Gastroesophageal sphincter (tissue), 4 donors: ENCODE data around the gene NPLOC4. TPM values are rescaled to one million over a fixed set of nuclear protein-coding genes. Genes with fewer than 3 reads are reported as not detected.
"Not testable (repeated sequence)": the region's sequence is repeated elsewhere in the genome, so short reads cannot be mapped to it uniquely, and the experiment has no call there.

Experiments used
- ATAC-seq: fragments of 150-250 bp; one replicate; pipeline ENCODE4 v1.9.1; 2016; ENCODE audit warnings: mild to moderate bottlenecking, moderate library complexity
- H3K27ac ChIP-seq, 4 donors: fragments of 200-600 bp; sonication (generic) in 3 of 4; 1 replicate in 3 of 4; 2 replicates in 1 of 4; pipeline ENCODE4 v1.5.1; 2016 to 2019
- H3K27me3 ChIP-seq: fragments of 200-600 bp; sonication (generic); one replicate; pipeline ENCODE4 v1.5.1; 2019
- H3K36me3 ChIP-seq, 2 donors: fragments of 200-600 bp; sonication (generic); one replicate each; pipeline ENCODE4 v1.5.1; 2019; ENCODE audit warnings: control low read depth in 1 of 2
- H3K4me1 ChIP-seq, 3 donors: fragments of 200-600 bp; sonication (generic); 1 replicate in 2 of 3; 2 replicates in 1 of 3; pipeline ENCODE4 v1.5.1; 2016 to 2019; ENCODE audit warnings: control low read depth in 2 of 3
- H3K4me3 ChIP-seq, 2 donors: fragments of 200-600 bp; sonication (generic); one replicate each; pipeline ENCODE4 v1.5.1; 2019; ENCODE audit warnings: mild to moderate bottlenecking in 1 of 2, moderate library complexity in 1 of 2
- H3K9me3 ChIP-seq, 3 donors: fragments of 200-600 bp; sonication (generic); one replicate each; pipeline ENCODE4 v1.5.1; 2017 to 2019; ENCODE audit warnings: control low read depth in 2 of 3
- EP300 ChIP-seq: sonication (generic); formaldehyde crosslinking; IDR thresholded peaks from one replicate; pipeline ENCODE4 v1.6.1; 2017; ENCODE audit warnings: antibody characterized with exemption, mild to moderate bottlenecking
- POLR2A ChIP-seq, 2 donors: fragments of 450-650 bp; IDR thresholded peaks; one replicate each; pipeline ENCODE4 v1.6.1; 2017; ENCODE audit warnings: antibody characterized with exemption in 2 of 2, mild to moderate bottlenecking in 2 of 2, moderate library complexity in 1 of 2
- POLR2AphosphoS5 ChIP-seq: sonication (generic); formaldehyde crosslinking; IDR thresholded peaks from one replicate; pipeline ENCODE4 v1.6.1; 2017; ENCODE audit warnings: antibody characterized with exemption
- WGBS, 2 donors: methylation state at CpG; one replicate each; pipeline ENCODE4 v1.1.5; 2018; ENCODE audit warnings: low coverage in 1 of 2; 5-methylcytosine and 5-hydroxymethylcytosine counted together
- total RNA-seq, 4 donors: library from RNA; depleted of rRNA; stranded (reverse); fragments of >200 nt; gene quantifications; one replicate each; pipeline ENCODE4 v1.1.0, GENCODE V29; 2016
- TF ChIP-seq, protein P1 (sequence below), 4 experiments: fragments of 200-600 bp in 2 of 4; fragments of 450-650 bp in 2 of 4; sonication (generic) in 1 of 4; IDR thresholded peaks; one replicate each; pipeline ENCODE4 v1.5.1; 2017 to 2019; ENCODE audit warnings: antibody characterized with exemption in 4 of 4, mild to moderate bottlenecking in 2 of 4, moderate library complexity in 2 of 4

Gene NPLOC4
- total RNA-seq, 4 donors from 2014 or later, result 49.5 to 83.8 (median 58.0) TPM

DNA sequence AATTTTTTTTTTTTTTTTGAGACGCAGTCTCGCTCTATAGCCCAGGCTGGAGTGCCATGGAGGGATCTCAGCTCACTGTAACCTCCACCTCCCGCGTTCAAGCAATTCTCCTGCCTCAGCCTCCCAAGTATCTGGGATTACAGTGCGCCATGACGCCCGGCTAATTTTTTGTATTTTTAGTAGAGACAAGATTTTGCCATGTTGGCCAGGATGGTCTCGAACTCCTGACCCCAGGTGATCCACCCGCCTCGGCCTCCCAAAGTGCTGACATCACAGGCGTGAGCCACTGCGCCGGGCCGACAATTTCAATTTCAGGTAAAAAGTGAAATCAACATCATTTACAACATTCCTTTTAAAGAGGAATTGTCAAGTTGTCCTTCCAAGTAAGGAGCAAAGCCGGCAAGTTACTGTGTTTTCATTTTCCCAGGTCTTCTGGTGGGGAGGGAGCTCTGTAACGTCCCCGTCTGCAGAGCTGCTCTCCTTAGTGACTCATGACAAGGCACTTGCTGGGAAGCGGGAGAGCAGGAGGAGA lies 873 bp downstream of the NPLOC4 start:
- H3K27me3 ChIP-seq, result no peaks in the 10 kb centered on the region
- peak overlapping the region; percentile 77 to 96 (median 92) for H3K27ac ChIP-seq
- no peak for ATAC-seq
- peaks cover 3 to 43% (median 13%) of the 10 kb centered on the region in 3 donors for H3K4me1 ChIP-seq
- no peak for TF ChIP-seq POLR2A (IDR thresholded peaks at IDR 0.05)
- TF ChIP-seq, protein P1, sequence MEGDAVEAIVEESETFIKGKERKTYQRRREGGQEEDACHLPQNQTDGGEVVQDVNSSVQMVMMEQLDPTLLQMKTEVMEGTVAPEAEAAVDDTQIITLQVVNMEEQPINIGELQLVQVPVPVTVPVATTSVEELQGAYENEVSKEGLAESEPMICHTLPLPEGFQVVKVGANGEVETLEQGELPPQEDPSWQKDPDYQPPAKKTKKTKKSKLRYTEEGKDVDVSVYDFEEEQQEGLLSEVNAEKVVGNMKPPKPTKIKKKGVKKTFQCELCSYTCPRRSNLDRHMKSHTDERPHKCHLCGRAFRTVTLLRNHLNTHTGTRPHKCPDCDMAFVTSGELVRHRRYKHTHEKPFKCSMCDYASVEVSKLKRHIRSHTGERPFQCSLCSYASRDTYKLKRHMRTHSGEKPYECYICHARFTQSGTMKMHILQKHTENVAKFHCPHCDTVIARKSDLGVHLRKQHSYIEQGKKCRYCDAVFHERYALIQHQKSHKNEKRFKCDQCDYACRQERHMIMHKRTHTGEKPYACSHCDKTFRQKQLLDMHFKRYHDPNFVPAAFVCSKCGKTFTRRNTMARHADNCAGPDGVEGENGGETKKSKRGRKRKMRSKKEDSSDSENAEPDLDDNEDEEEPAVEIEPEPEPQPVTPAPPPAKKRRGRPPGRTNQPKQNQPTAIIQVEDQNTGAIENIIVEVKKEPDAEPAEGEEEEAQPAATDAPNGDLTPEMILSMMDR (IDR thresholded peaks at IDR 0.05), result no peak
- no peak for TF ChIP-seq POLR2AphosphoS5
- TF ChIP-seq EP300, result no peak
- H3K4me3 ChIP-seq, result peak overlapping the region; percentile 73 to 75
- H3K9me3 ChIP-seq, result no peaks in the 10 kb centered on the region
- H3K36me3 ChIP-seq, result no peaks in the 10 kb centered on the region
- WGBS, 2 donors, result 22 to 40% methylated on average over 1 to 16 of the region's 18 CpGs

DNA sequence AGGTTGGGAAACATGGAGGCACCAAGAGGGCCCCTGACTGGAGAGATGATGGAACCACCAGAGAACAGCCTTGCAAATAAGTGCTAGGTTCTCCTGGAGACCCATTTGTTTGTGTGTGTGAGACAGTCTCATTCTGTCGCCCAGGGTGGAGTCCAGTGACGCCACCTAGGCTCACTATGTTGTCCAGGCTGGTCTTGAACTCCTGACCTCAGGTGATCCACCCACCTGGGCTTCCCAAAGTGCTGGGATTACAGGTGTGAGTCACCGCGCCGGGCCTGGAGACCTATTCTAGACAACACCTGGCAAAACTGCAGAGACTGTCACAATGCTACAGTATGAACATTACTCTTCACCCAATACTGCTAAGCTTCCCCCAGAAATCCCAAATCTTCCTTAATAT lies 1.5 kb downstream of the NPLOC4 start:
- TF ChIP-seq POLR2AphosphoS5 (no peak), POLR2A (IDR thresholded peaks at IDR 0.05) (no peak), EP300 (no peak)
- TF ChIP-seq, protein P1 (IDR thresholded peaks at IDR 0.05), result no peak
- peaks cover 3 to 43% (median 13%) of the 10 kb centered on the region in 3 donors for H3K4me1 ChIP-seq
- H3K27me3 ChIP-seq, result no peaks in the 10 kb centered on the region
- H3K9me3 ChIP-seq, result no peaks in the 10 kb centered on the region
- ATAC-seq, result no peak
- no peaks in the 10 kb centered on the region for H3K36me3 ChIP-seq
- peak overlapping the region in 1 of 4 donors; percentile 90 for H3K27ac ChIP-seq
- 100% methylated on average over 2 of the region's 5 CpGs; no CpG with 5 or more reads in 1 of the 2 donors for WGBS, 2 donors
- H3K4me3 ChIP-seq, result peak overlapping the region in 1 of 2 donors; percentile 75

DNA sequence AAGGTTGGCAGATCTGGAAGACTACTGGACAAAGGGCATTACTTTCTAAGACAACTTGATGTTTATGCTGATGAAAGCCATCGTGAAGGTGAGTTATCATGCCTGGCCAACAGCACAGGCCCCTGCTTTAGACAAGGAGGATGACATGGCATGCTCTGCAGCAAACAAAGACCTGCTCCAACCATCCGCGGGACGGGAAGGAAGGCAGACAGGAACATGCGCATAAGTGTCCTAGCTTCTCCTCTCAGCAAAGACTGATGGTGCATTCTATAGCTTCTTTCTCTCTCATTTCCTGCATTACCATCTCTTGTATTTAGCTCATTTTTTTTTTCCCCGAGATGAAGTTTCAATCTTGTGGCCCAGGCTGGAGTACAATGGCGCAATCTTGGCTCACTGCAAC lies 5.4 kb downstream of the NPLOC4 start:
- WGBS, 2 donors, result 83 to 94% methylated on average over 1 to 7 of the region's 7 CpGs
- no peak for TF ChIP-seq EP300
- TF ChIP-seq POLR2A (IDR thresholded peaks at IDR 0.05), result no peak
- TF ChIP-seq, protein P1 (IDR thresholded peaks at IDR 0.05), result no peak
- no peak for TF ChIP-seq POLR2AphosphoS5
- Histone ChIP-seq H3K27ac (no peak overlapping the region), H3K9me3 (no peaks in the 10 kb centered on the region), H3K27me3 (no peaks in the 10 kb centered on the region), H3K4me3 (no peak overlapping the region), H3K36me3 (peaks cover 0 to 34% of the 10 kb centered on the region in 2 donors), H3K4me1 (peaks cover 3 to 35% (median 10%) of the 10 kb centered on the region in 3 donors)
- no peak for ATAC-seq

DNA sequence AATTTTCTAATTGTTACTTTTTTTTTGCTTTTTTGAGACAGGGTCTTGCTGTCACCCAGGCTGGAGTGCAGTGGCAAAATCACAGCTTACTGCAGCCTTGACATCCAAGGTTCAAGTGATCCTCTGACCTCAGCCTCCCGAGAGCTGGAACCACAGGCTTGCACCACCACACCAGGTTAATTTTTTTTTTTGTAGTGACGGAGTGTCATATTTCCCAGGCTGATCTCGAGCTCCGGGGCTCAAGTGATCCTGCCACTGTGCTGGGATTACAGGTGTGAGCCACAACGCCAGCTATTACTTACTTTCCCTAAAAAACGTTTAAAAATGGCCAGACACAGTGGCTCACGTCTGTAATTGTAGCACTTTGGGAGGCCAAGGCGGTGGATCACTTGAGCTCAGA lies 6.6 kb downstream of the NPLOC4 start:
- H3K4me3 ChIP-seq, result no peak overlapping the region
- no peaks in the 10 kb centered on the region for H3K27me3 ChIP-seq
- WGBS, 2 donors, result 40 to 82% methylated on average over 1 to 8 of the region's 8 CpGs
- H3K36me3 ChIP-seq, result peaks cover 0 to 46% of the 10 kb centered on the region in 2 donors
- no peak for TF ChIP-seq EP300
- TF ChIP-seq, protein P1 (IDR thresholded peaks at IDR 0.05), result no peak
- no peak for TF ChIP-seq POLR2A (IDR thresholded peaks at IDR 0.05)
- TF ChIP-seq POLR2AphosphoS5, result no peak
- no peak for ATAC-seq
- no peaks in the 10 kb centered on the region for H3K9me3 ChIP-seq
- H3K27ac ChIP-seq, result no peak overlapping the region
- peaks cover 0 to 23% (median 2%) of the 10 kb centered on the region in 3 donors for H3K4me1 ChIP-seq

DNA sequence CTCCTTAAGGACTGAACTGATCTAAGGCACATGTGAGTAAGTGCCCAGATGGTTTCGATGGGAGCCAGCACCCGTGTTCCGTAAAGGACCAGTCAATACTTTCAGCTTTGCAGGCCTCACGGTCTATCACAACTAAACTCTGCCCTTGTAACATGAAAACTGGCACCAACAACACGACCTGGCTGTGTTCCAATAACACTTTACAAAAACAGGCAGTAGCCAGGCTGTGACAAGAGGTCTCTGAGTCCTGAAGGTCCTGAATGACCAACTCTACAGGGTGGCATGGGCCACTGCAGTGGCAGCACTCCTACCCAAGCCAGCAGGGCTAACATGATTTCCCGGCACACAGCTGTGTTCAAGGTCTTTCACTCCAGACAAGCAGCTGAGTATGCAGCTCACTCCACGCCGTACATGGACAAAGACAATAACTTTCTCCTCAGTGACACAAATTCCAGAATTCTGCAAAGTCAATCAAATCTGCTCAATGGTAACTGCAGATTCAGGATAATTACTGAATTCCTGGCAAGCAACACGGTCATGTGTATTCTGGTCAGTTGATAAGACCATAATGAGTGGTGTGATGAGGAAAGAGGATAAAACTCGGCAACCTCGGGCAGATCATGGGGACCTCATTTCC lies 15.3 kb downstream of the NPLOC4 start:
- ATAC-seq, result no peak

DNA sequence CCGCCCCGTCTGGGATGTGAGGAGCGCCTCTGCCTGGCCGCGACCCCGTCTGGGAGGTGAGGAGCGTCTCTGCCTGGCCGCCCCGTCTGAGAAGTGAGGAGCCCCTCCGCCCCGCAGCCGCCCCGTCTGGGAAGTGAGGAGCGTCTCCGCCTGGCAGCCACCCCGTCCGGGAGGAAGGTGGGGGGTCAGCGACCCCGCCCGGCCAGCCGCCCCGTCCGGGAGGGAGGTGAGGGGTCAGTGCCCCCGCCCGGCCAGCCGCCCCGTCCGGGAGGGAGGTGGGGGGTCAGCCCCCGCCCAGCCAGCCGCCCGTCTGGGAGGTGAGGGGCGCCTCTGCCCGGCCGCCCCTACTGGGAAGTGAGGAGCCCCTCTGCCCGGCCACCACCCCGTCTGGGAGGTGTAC lies 18.6 kb downstream of the NPLOC4 start:
- not testable (repeated sequence) for H3K9me3 ChIP-seq, H3K27me3 ChIP-seq, H3K27ac ChIP-seq, ATAC-seq, H3K4me3 ChIP-seq
- peaks cover 0 to 32% (median 5%) of the 10 kb centered on the region in 3 donors for H3K4me1 ChIP-seq
- H3K36me3 ChIP-seq, result peaks cover 0 to 88% of the 10 kb centered on the region in 2 donors
- no CpG with 5 or more reads among the region's 36 CpGs for WGBS, 2 donors

More for the DNA sequence above, 15.3 kb downstream of the NPLOC4 start:
- Histone ChIP-seq H3K4me1 (peaks cover 0 to 6% (median 0%) of the 10 kb centered on the region in 3 donors), H3K27ac (no peak overlapping the region), H3K9me3 (no peaks in the 10 kb centered on the region), H3K36me3 (peaks cover 0 to 95% of the 10 kb centered on the region in 2 donors), H3K4me3 (no peak overlapping the region), H3K27me3 (no peaks in the 10 kb centered on the region)
- 64 to 65% methylated on average over 4 to 7 of the region's 11 CpGs for WGBS, 2 donors
- TF ChIP-seq POLR2A (IDR thresholded peaks at IDR 0.05), result no peak
- no peak for TF ChIP-seq POLR2AphosphoS5
- TF ChIP-seq EP300, result no peak
- TF ChIP-seq, protein P1 (IDR thresholded peaks at IDR 0.05), result no peak
